GM10266 (cell line): ENCODE measurements around the gene PRKAG2.

Experiments
- DNase-seq: peaks from one replicate; pipeline ENCODE4 v3.0.0; 2012; ENCODE audit errors: extremely low spot score
- TF ChIP-seq, protein P1 (sequence below): IDR thresholded peaks from 2 replicates; pipeline ENCODE4 v1.5.1; 2012; ENCODE audit warnings: mild to moderate bottlenecking, low read depth; ENCODE audit not compliant: control insufficient read depth, insufficient read depth; ENCODE audit errors: missing control alignments

Gene PRKAG2

GRCh38 chr7:151641587-151641986 is 235.3 kb downstream of the PRKAG2 start:
- TF ChIP-seq, protein P1, sequence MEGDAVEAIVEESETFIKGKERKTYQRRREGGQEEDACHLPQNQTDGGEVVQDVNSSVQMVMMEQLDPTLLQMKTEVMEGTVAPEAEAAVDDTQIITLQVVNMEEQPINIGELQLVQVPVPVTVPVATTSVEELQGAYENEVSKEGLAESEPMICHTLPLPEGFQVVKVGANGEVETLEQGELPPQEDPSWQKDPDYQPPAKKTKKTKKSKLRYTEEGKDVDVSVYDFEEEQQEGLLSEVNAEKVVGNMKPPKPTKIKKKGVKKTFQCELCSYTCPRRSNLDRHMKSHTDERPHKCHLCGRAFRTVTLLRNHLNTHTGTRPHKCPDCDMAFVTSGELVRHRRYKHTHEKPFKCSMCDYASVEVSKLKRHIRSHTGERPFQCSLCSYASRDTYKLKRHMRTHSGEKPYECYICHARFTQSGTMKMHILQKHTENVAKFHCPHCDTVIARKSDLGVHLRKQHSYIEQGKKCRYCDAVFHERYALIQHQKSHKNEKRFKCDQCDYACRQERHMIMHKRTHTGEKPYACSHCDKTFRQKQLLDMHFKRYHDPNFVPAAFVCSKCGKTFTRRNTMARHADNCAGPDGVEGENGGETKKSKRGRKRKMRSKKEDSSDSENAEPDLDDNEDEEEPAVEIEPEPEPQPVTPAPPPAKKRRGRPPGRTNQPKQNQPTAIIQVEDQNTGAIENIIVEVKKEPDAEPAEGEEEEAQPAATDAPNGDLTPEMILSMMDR = no peak
- no peak for DNase-seq

DNA sequence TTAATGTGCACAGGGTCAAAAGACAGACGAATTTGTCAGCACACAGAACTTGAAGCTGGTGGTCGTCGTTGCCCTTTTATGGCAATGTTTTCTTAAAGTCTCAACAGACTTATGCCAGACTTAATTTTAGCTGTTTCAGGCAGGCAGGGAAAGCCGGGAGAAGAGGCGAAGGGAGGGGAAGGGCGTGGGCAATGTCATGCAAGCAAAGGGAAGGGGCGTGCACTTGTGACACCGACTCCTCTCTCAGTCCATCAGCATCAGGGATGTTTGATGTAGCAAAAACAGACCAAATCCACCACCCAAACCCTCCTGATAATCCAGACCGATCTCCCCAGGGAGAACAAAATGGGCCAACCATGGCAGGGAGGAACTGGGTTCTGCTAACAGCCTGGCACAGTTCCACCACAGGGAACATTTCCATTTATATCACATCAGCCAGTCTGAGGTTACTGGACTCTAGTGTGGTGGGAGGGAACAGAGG is 239.1 kb downstream of the PRKAG2 start:
- DNase-seq = no peak
- TF ChIP-seq, protein P1 = no peak

GRCh38 chr7:151634643-151635042 is 242.3 kb downstream of the PRKAG2 start:
- DNase-seq = no peak
- TF ChIP-seq, protein P1 = no peak

DNA sequence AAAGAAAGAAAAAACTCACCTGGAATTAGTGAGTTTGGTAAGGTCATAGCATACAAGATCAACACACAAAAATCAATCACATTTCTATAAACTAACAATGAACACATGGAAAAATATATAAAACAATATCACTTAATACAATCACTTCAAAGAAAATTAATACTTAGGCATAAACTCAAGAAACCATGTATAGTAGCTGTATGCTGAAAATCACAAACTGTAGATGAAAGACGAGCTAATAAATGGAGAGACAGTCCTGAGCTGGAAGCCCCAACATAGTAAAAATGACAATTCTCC is 243.5 kb downstream of the PRKAG2 start:
- TF ChIP-seq, protein P1 = no peak
- DNase-seq = no peak

DNA sequence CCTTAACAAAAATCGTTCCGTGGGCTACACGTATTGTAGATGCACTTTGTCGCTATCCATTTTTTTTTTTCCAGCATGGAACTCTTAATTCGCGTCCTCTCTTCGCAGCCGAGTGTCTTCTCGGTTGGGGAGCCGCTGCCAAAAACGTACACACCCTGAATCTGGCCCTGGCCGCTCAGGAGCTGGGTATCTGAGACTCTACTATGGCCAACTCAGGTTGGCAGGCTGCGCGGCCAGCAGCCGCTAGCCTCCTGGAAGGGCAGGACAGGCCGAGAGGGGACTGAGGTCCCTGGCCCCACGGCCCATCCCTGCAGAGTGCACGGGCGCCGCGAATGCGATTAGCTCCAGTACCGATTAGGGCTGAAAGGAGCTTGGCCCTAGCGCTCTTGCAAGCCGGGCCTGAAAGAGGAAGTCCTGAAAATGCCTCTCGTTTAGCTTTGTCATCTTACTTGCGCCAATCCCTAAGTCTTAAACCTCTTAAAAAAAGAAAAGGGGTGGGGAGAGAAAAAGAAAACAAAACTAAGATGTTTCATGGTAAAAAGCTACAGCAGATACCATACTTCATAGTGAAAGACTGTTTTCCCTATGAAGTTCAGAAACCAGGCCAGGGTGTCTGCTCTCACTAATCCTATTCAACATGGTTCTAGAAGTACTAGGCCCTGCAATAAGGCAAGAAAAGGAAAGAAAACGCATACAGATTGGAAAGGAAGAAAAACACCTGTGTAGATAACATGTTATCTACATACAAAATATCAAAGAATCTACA is 244.0 kb downstream of the PRKAG2 start:
- peak; percentile 72 for DNase-seq
- TF ChIP-seq, protein P1 = no peak

DNA sequence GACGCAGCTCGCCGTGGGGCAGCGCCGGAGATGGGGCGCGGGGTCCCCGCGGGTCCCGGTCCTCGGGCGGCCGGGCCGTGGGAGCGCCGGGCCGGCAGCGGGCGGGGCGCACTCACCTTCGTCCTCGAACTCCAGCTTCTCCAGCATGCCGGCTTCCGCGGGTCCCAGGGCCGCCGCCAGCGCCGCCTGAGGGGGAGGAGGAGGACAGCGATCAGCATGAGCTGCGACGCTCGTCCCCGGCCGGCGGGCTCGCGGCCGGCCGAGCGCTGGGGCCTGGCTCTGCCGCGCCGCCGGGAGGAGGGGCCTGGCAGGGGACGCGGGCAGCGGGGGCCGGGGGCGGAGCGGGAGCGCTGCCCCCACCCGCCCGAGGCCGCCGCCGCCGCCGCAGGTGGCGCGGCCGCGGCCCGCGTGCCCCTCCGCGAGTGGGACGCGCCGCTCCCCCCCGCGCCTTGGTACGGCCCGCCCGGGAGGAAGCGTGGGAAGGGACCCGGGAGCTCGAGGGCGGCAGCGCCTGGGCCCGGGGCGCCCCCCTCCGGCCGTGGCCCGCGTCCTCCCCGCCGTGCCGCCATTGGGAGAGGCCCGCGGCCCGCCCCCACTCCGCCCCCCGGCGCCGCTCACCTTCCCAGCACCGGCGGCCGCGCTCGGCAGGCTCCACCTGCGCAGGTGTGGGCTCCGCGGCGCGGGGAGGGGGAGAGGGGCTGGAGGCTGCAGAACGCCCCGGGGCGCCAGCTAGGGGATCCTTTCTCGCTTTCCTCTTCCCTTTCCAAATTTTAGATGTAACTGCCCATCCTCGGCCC is 244.8 kb downstream of the PRKAG2 start:
- TF ChIP-seq, protein P1 = peak; percentile 73

DNA sequence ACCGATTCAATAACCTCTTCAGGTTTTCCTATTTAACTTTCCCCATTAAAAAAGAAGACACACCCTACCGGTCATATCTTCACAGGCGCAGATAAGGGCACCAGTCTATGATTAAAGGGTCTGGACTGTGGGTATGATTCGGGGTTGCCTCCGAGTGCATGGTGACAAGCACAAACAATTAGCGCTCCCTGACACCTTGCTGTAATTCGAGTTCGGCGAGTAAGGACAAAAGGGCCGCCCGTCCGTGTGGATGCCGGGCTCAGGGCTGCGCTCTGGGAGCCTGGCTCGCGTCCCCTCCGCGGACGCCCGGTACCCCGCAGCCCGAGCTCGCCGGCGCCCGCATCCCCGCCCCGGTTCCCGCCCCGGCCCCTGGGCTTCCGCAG is 245.4 kb downstream of the PRKAG2 start:
- TF ChIP-seq, protein P1 = no peak
- DNase-seq = no peak

More for the DNA sequence above, 244.8 kb downstream of the PRKAG2 start:
- peak; percentile 94 for DNase-seq
